HEK293 (cell line): ENCODE results near the gene CXCL12.

ENCODE experiments used
- BCL6B ChIP-seq: fragments of 450-650 bp; formaldehyde crosslinking; IDR thresholded peaks from 2 replicates; pipeline ENCODE4 v1.5.1; 2017; ENCODE audit warnings: missing biosample characterization, missing genetic modification characterization
- CTCF ChIP-seq: fragments of 450-650 bp; formaldehyde crosslinking; IDR thresholded peaks from 2 replicates; pipeline ENCODE4 v1.5.1; 2016; ENCODE audit warnings: missing biosample characterization, missing genetic modification characterization
- GLI2 ChIP-seq: fragments of 450-650 bp; formaldehyde crosslinking; IDR thresholded peaks from 2 replicates; pipeline ENCODE4; 2017; ENCODE audit warnings: missing biosample characterization, missing genetic modification characterization, low read depth, borderline replicate concordance
- GLIS1 ChIP-seq: fragments of 450-650 bp; formaldehyde crosslinking; IDR thresholded peaks from 2 replicates; pipeline ENCODE4 v1.5.1; 2016; ENCODE audit warnings: missing biosample characterization, missing genetic modification characterization
- HOXC10 ChIP-seq: sonication (generic); formaldehyde crosslinking; IDR thresholded peaks from 2 replicates; pipeline ENCODE4 v1.8.1; 2023; ENCODE audit warnings: mild to moderate bottlenecking, missing genetic modification reagents
- IKZF3 ChIP-seq: fragments of 450-650 bp; IDR thresholded peaks from 2 replicates; pipeline ENCODE4 v1.5.0; 2018; ENCODE audit warnings: missing biosample characterization, mild to moderate bottlenecking, missing genetic modification characterization, moderate library complexity
- KLF1 ChIP-seq: fragments of 450-650 bp; formaldehyde crosslinking; IDR thresholded peaks from 2 replicates; pipeline ENCODE4 v1.5.1; 2016; ENCODE audit warnings: missing biosample characterization, missing genetic modification characterization
- KLF7 ChIP-seq: fragments of 450-650 bp; formaldehyde crosslinking; IDR thresholded peaks from 2 replicates; pipeline ENCODE4 v1.5.1; 2016; ENCODE audit warnings: missing biosample characterization, missing genetic modification characterization, borderline replicate concordance
- KLF8 ChIP-seq: fragments of 450-650 bp; formaldehyde crosslinking; IDR thresholded peaks from 2 replicates; pipeline ENCODE4 v1.5.1; 2016; ENCODE audit warnings: missing biosample characterization, missing genetic modification characterization
- MEIS1 ChIP-seq: sonication (generic); formaldehyde crosslinking; IDR thresholded peaks from 2 replicates; pipeline ENCODE4 v1.8.1; 2022; ENCODE audit warnings: missing genetic modification reagents, mild to moderate bottlenecking, borderline replicate concordance
- MYNN ChIP-seq: fragments of 450-650 bp; formaldehyde crosslinking; IDR thresholded peaks from 2 replicates; pipeline ENCODE4 v1.5.1; 2016; ENCODE audit warnings: missing biosample characterization, missing genetic modification characterization, borderline replicate concordance
- OSR2 ChIP-seq: fragments of 450-650 bp; formaldehyde crosslinking; IDR thresholded peaks from 2 replicates; pipeline ENCODE4 v1.5.1; 2016; ENCODE audit warnings: missing biosample characterization, missing genetic modification characterization
- PRDM1 ChIP-seq: fragments of 450-650 bp; formaldehyde crosslinking; IDR thresholded peaks from 2 replicates; pipeline ENCODE4; 2016; ENCODE audit warnings: missing biosample characterization, missing genetic modification characterization
- SALL2 ChIP-seq: fragments of 450-650 bp; formaldehyde crosslinking; IDR thresholded peaks from 2 replicates; pipeline ENCODE4 v1.5.0; 2017; ENCODE audit warnings: missing biosample characterization, mild to moderate bottlenecking, missing genetic modification characterization, borderline replicate concordance
- YY2 ChIP-seq: fragments of 450-650 bp; formaldehyde crosslinking; IDR thresholded peaks from 2 replicates; pipeline ENCODE4 v1.5.1; 2016; ENCODE audit warnings: missing biosample characterization, missing genetic modification characterization
- ZBTB8A ChIP-seq: fragments of 450-650 bp; formaldehyde crosslinking; IDR thresholded peaks from 2 replicates; pipeline ENCODE4 v1.5.1; 2016; ENCODE audit warnings: missing biosample characterization, missing genetic modification characterization
- ZFP41 ChIP-seq: fragments of 450-650 bp; formaldehyde crosslinking; IDR thresholded peaks from 2 replicates; pipeline ENCODE4 v1.5.1; 2016; ENCODE audit warnings: missing biosample characterization, missing genetic modification characterization, borderline replicate concordance
- ZNF112 ChIP-seq: fragments of 450-650 bp; formaldehyde crosslinking; IDR thresholded peaks from 2 replicates; pipeline ENCODE4 v1.5.0; 2017; ENCODE audit warnings: missing biosample characterization, missing genetic modification characterization
- ZNF121 ChIP-seq: fragments of 450-650 bp; formaldehyde crosslinking; IDR thresholded peaks from 2 replicates; pipeline ENCODE4 v1.5.1; 2016; ENCODE audit warnings: missing biosample characterization, missing genetic modification characterization
- ZNF146 ChIP-seq: fragments of 450-650 bp; formaldehyde crosslinking; IDR thresholded peaks from 2 replicates; pipeline ENCODE4 v1.5.1; 2016; ENCODE audit warnings: missing biosample characterization, missing genetic modification characterization
- ZNF16 ChIP-seq: fragments of 450-650 bp; formaldehyde crosslinking; IDR thresholded peaks from 2 replicates; pipeline ENCODE4 v1.5.1; 2016; ENCODE audit warnings: low read depth, missing biosample characterization, missing genetic modification characterization
- ZNF169 ChIP-seq: fragments of 450-650 bp; formaldehyde crosslinking; IDR thresholded peaks from 2 replicates; pipeline ENCODE4 v1.5.1; 2016; ENCODE audit warnings: missing biosample characterization, missing genetic modification characterization
- ZNF214 ChIP-seq: fragments of 450-650 bp; formaldehyde crosslinking; IDR thresholded peaks from 2 replicates; pipeline ENCODE4 v1.5.1; 2017; ENCODE audit warnings: missing biosample characterization, mild to moderate bottlenecking, missing genetic modification characterization, borderline replicate concordance
- ZNF280C ChIP-seq: fragments of 450-650 bp; formaldehyde crosslinking; IDR thresholded peaks from 2 replicates; pipeline ENCODE4 v1.5.1; 2016; ENCODE audit warnings: missing biosample characterization, missing genetic modification characterization
- ZNF354C ChIP-seq: fragments of 450-650 bp; formaldehyde crosslinking; IDR thresholded peaks from 2 replicates; pipeline ENCODE4 v1.5.1; 2016; ENCODE audit warnings: missing biosample characterization, missing genetic modification characterization, low read depth, borderline replicate concordance
- ZNF394 ChIP-seq: fragments of 450-650 bp; formaldehyde crosslinking; IDR thresholded peaks from 2 replicates; pipeline ENCODE4 v1.5.1; 2016; ENCODE audit warnings: missing biosample characterization, missing genetic modification characterization, mild to moderate bottlenecking, moderate library complexity, borderline replicate concordance
- ZNF549 ChIP-seq: fragments of 450-650 bp; IDR thresholded peaks from 2 replicates; pipeline ENCODE4 v1.5.1; 2018; ENCODE audit warnings: missing biosample characterization, missing genetic modification characterization, mild to moderate bottlenecking, inconsistent platforms, moderate library complexity
- ZNF585B ChIP-seq: fragments of 450-650 bp; formaldehyde crosslinking; IDR thresholded peaks from 2 replicates; pipeline ENCODE4 v1.5.1; 2016; ENCODE audit warnings: missing biosample characterization, missing genetic modification characterization
- ZNF600 ChIP-seq: fragments of 450-650 bp; formaldehyde crosslinking; IDR thresholded peaks from 2 replicates; pipeline ENCODE4 v1.5.1; 2016; ENCODE audit warnings: missing biosample characterization, missing genetic modification characterization
- ZNF626 ChIP-seq: fragments of 450-650 bp; sonication (Bioruptor Pico); formaldehyde crosslinking; IDR thresholded peaks from 2 replicates; pipeline ENCODE4 v1.5.1; 2018; ENCODE audit warnings: missing biosample characterization, missing genetic modification characterization, inconsistent platforms
- ZNF701 ChIP-seq: fragments of 450-650 bp; formaldehyde crosslinking; IDR thresholded peaks from 2 replicates; pipeline ENCODE4 v1.5.1; 2016; ENCODE audit warnings: missing biosample characterization, missing genetic modification characterization
- ZNF76 ChIP-seq: fragments of 450-650 bp; formaldehyde crosslinking; IDR thresholded peaks from 2 replicates; pipeline ENCODE4; 2016; ENCODE audit warnings: low read depth, missing biosample characterization, missing genetic modification characterization, borderline replicate concordance
- ZNF777 ChIP-seq: fragments of 450-650 bp; formaldehyde crosslinking; IDR thresholded peaks from 2 replicates; pipeline ENCODE4 v1.5.1; 2017; ENCODE audit warnings: missing biosample characterization, missing genetic modification characterization, borderline replicate concordance
- ZSCAN30 ChIP-seq: fragments of 450-650 bp; IDR thresholded peaks from 2 replicates; pipeline ENCODE4 v1.5.1; 2018; ENCODE audit warnings: missing biosample characterization, mild to moderate bottlenecking, missing genetic modification characterization, moderate library complexity
- TF ChIP-seq, protein P1 (sequence below): fragments of 450-650 bp; formaldehyde crosslinking; IDR thresholded peaks from 2 replicates; pipeline ENCODE4 v1.5.1; 2016; ENCODE audit warnings: missing biosample characterization, missing genetic modification characterization

Gene CXCL12

DNA sequence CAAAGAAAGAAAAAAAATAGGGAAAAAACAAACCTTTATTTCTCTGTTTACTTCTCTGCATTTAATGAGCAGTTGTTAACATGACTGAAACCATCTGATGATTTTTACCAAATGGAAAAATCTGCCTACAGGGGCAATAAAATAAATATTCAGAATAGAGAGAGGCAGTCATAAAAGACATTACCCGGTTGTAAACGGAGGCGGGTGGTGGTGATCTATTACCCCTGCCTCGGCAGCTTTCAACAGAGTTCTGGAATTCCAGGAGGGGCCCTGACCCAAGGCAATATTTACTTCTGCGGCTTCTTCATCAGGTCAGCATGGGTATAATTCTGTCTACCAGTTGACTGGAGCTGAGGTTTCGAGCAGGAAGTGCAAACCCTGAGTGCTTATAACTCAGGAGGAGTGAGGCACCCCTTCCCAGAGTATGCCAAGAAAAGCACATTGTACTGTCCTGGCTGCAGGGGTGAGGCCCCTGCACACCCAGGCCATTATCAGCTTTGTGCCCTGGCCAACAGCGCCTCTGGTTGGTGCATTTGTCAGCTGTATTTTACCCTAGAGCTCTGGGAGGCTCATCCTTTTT is 8.2 kb upstream of the CXCL12 start (continued):
- no peak for TF ChIP-seq ZNF280C (tag by site-specific recombination)
- TF ChIP-seq SALL2 (tag by site-specific recombination) = no peak
- TF ChIP-seq ZNF76 = no peak
- no peak for TF ChIP-seq ZNF701 (tag by site-specific recombination)
- TF ChIP-seq IKZF3 (tag by site-specific recombination) = peak; percentile 35; the same call in 1 of the 2 replicates
- no peak for TF ChIP-seq ZNF626 (tag by site-specific recombination)
- TF ChIP-seq ZNF549 (tag by site-specific recombination) = no peak
- TF ChIP-seq ZNF146 = no peak
- TF ChIP-seq KLF8 = no peak
- no peak for TF ChIP-seq MYNN
- no peak for TF ChIP-seq ZNF777 (tag by site-specific recombination)
- TF ChIP-seq, protein P1, sequence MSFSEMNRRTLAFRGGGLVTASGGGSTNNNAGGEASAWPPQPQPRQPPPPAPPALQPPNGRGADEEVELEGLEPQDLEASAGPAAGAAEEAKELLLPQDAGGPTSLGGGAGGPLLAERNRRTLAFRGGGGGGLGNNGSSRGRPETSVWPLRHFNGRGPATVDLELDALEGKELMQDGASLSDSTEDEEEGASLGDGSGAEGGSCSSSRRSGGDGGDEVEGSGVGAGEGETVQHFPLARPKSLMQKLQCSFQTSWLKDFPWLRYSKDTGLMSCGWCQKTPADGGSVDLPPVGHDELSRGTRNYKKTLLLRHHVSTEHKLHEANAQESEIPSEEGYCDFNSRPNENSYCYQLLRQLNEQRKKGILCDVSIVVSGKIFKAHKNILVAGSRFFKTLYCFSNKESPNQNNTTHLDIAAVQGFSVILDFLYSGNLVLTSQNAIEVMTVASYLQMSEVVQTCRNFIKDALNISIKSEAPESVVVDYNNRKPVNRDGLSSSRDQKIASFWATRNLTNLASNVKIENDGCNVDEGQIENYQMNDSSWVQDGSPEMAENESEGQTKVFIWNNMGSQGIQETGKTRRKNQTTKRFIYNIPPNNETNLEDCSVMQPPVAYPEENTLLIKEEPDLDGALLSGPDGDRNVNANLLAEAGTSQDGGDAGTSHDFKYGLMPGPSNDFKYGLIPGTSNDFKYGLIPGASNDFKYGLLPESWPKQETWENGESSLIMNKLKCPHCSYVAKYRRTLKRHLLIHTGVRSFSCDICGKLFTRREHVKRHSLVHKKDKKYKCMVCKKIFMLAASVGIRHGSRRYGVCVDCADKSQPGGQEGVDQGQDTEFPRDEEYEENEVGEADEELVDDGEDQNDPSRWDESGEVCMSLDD (tag by site-specific recombination) = no peak
- no peak for TF ChIP-seq ZNF600 (tag by site-specific recombination)
- TF ChIP-seq ZBTB8A (tag by site-specific recombination) = peak; percentile 16; the same call in 1 of the 2 replicates
- TF ChIP-seq ZNF214 = no peak
- TF ChIP-seq ZNF16 (tag by site-specific recombination) = no peak
- no peak for TF ChIP-seq MEIS1 (CRISPR knock-in tag)
- no peak for TF ChIP-seq GLI2 (tag by site-specific recombination)
- TF ChIP-seq YY2 (tag by site-specific recombination) = no peak
- TF ChIP-seq ZNF121 = no peak
- peak; percentile 59 for TF ChIP-seq GLIS1 (tag by site-specific recombination)
- TF ChIP-seq ZFP41 (tag by site-specific recombination) = no peak
- TF ChIP-seq KLF1 = no peak
- no peak for TF ChIP-seq BCL6B (tag by site-specific recombination)
- peak; percentile 88 for TF ChIP-seq OSR2 (tag by site-specific recombination)
- no peak for TF ChIP-seq PRDM1 (tag by site-specific recombination)
- no peak for TF ChIP-seq ZNF585B
- no peak for TF ChIP-seq KLF7 (tag by site-specific recombination)
- peak; percentile 55 for TF ChIP-seq ZSCAN30 (tag by site-specific recombination)
- 0 out of 2 replicates have a peak, but pooled peaks have one; percentile 21 for TF ChIP-seq CTCF (tag by site-specific recombination)
- no peak for TF ChIP-seq ZNF394 (tag by site-specific recombination)
- no peak for TF ChIP-seq HOXC10 (CRISPR knock-in tag)
- no peak for TF ChIP-seq ZNF354C (tag by site-specific recombination)
- no peak for TF ChIP-seq ZNF169 (tag by site-specific recombination)
- no peak for TF ChIP-seq ZNF112 (tag by site-specific recombination)
